Esophagus muscularis mucosa (tissue), 4 donors: ENCODE measurements around the gene AGBL1. TPM values are rescaled to one million over a fixed set of nuclear protein-coding genes. Genes with fewer than 3 reads are reported as not detected.
A peak's percentile ranks its signal among the peaks of the same experiment; 100 is the strongest.

ENCODE experiments used
- DNase-seq: peaks from one replicate; pipeline ENCODE4 v3.0.0-alpha.2; 2017; ENCODE audit errors: extremely low spot score
- H3K27ac ChIP-seq, 4 donors: fragments of 200-600 bp; sonication (generic); replicated peaks in 1 of 4; 1 replicate in 3 of 4; 2 replicates in 1 of 4; pipeline ENCODE4 v1.5.1; 2016 to 2019; ENCODE audit warnings: mild to moderate bottlenecking in 1 of 4
- H3K27me3 ChIP-seq, 4 donors: fragments of 200-600 bp; sonication (generic); one replicate each; pipeline versions ENCODE4 v1.5.1 to v1.6.0; 2016 to 2019
- H3K36me3 ChIP-seq, 4 donors: fragments of 200-600 bp; sonication (generic); one replicate each; pipeline ENCODE4 v1.5.1; 2016 to 2019
- H3K4me1 ChIP-seq, 4 donors: fragments of 200-600 bp; sonication (generic); one replicate each; pipeline ENCODE4 v1.5.1; 2016 to 2019
- H3K4me3 ChIP-seq, 4 donors: fragments of 200-600 bp; sonication (generic); 1 replicate in 2 of 4; 2 replicates in 2 of 4; pipeline ENCODE4 v1.5.1; 2016 to 2019; ENCODE audit warnings: mild to moderate bottlenecking in 4 of 4, moderate library complexity in 1 of 4
- H3K9me3 ChIP-seq, 4 donors: fragments of 200-600 bp; sonication (generic); 1 replicate in 3 of 4; 2 replicates in 1 of 4; pipeline ENCODE4 v1.5.1; 2016 to 2019
- CTCF ChIP-seq, 3 experiments: fragments of 200-600 bp in 2 of 3; fragments of 450-650 bp in 1 of 3; sonication (generic) in 2 of 3; IDR thresholded peaks; one replicate each; pipeline ENCODE4 v1.5.1; 2017 to 2019; ENCODE audit warnings: antibody characterized with exemption in 3 of 3, mild to moderate bottlenecking in 2 of 3, moderate library complexity in 1 of 3
- EP300 ChIP-seq: sonication (generic); formaldehyde crosslinking; IDR thresholded peaks from one replicate; pipeline ENCODE4 v1.6.1; 2017; ENCODE audit warnings: antibody characterized with exemption
- POLR2A ChIP-seq: fragments of 450-650 bp; IDR thresholded peaks from one replicate; pipeline ENCODE4 v1.6.1; 2017; ENCODE audit warnings: antibody characterized with exemption, moderate library complexity, mild to moderate bottlenecking, low read depth
- POLR2AphosphoS5 ChIP-seq, 2 donors: sonication (generic); formaldehyde crosslinking; IDR thresholded peaks; one replicate each; pipeline ENCODE4 v1.6.1; 2017; ENCODE audit warnings: antibody characterized with exemption in 2 of 2
- WGBS: methylation state at CpG from one replicate; pipeline ENCODE4 v1.1.5; 2018; 5-methylcytosine and 5-hydroxymethylcytosine counted together
- intact Hi-C: fragments of 100-400 bp; cut with DNase I; formaldehyde crosslinking; loops from one replicate; pipeline ENCODE4 v1.15.1; 2023
- total RNA-seq, 4 donors: library from RNA; depleted of rRNA; stranded (reverse); fragments of >200 nt; gene quantifications; one replicate each; pipeline versions ENCODE4 v1.1.0 to v1.2.1, GENCODE V29; 2016

AGBL1 gene
- total RNA-seq, 4 donors from 2014 or later: 0.06 TPM; not detected in 3

GRCh38 chr15:86834115-86834863, 754.6 kb downstream of the AGBL1 start:
- Histone ChIP-seq H3K27ac (no peak overlapping the region), H3K27me3 (no peaks in the 10 kb centered on the region), H3K36me3 (no peaks in the 10 kb centered on the region), H3K4me3 (no peak overlapping the region), H3K4me1 (peaks cover 0 to 30% (median 28%) of the 10 kb centered on the region in 4 donors), H3K9me3 (no peaks in the 10 kb centered on the region)
- TF ChIP-seq POLR2AphosphoS5 (IDR thresholded peaks at IDR 0.05) (no peak), EP300 (no peak), CTCF (IDR thresholded peaks at IDR 0.05) (no peak), POLR2A (no peak)
- intact Hi-C loops: no loop called here
- no peak for DNase-seq
- 92% methylated on average over 6 of the region's 7 CpGs for WGBS

GRCh38 chr15:86837294-86838061, 757.8 kb downstream of the AGBL1 start:
- 21% methylated on average over 4 of the region's 4 CpGs for WGBS
- Histone ChIP-seq H3K36me3 (no peaks in the 10 kb centered on the region), H3K4me1 (peaks cover 0 to 34% (median 29%) of the 10 kb centered on the region in 4 donors), H3K9me3 (no peaks in the 10 kb centered on the region), H3K4me3 (no peak overlapping the region), H3K27ac (peak overlapping the region in 2 of 4 donors; percentile 46 to 58), H3K27me3 (no peaks in the 10 kb centered on the region)
- TF ChIP-seq EP300 (no peak), POLR2A (no peak), CTCF (IDR thresholded peaks at IDR 0.05) (no peak), POLR2AphosphoS5 (IDR thresholded peaks at IDR 0.05) (no peak)
- DNase-seq: no peak
- intact Hi-C loops: no loop called here

- no peaks in the 10 kb centered on the region for H3K9me3 ChIP-seq
- WGBS: 86% methylated on average over 3 of the region's 3 CpGs
- DNase-seq: no peak
- H3K4me1 ChIP-seq: peaks cover 0 to 34% (median 29%) of the 10 kb centered on the region in 4 donors
- TF ChIP-seq POLR2AphosphoS5 (IDR thresholded peaks at IDR 0.05): no peak
- TF ChIP-seq POLR2A: no peak
- no peak for TF ChIP-seq EP300
- no peak for TF ChIP-seq CTCF (IDR thresholded peaks at IDR 0.05)
- H3K4me3 ChIP-seq: no peak overlapping the region
- no peaks in the 10 kb centered on the region for H3K36me3 ChIP-seq
- peak overlapping the region in 1 of 4 donors; percentile 11 for H3K27ac ChIP-seq
- intact Hi-C loops: no loop called here
- no peaks in the 10 kb centered on the region for H3K27me3 ChIP-seq
Measured at GRCh38 chr15:86839502-86839901, 759.8 kb downstream of the AGBL1 start.

GRCh38 chr15:86840996-86841395, 761.3 kb downstream of the AGBL1 start:
- no peak for TF ChIP-seq POLR2A
- TF ChIP-seq EP300: no peak
- no peak for TF ChIP-seq CTCF (IDR thresholded peaks at IDR 0.05)
- no peak for TF ChIP-seq POLR2AphosphoS5 (IDR thresholded peaks at IDR 0.05)
- intact Hi-C loops: no loop called here
- no peak overlapping the region for H3K4me3 ChIP-seq
- H3K4me1 ChIP-seq: peaks cover 0 to 34% (median 29%) of the 10 kb centered on the region in 4 donors
- 39% methylated on average over 2 of the region's 2 CpGs for WGBS
- no peak for DNase-seq
- H3K36me3 ChIP-seq: no peaks in the 10 kb centered on the region
- H3K9me3 ChIP-seq: no peaks in the 10 kb centered on the region
- H3K27ac ChIP-seq: no peak overlapping the region
- H3K27me3 ChIP-seq: no peaks in the 10 kb centered on the region
